ENCODE results near the gene BAG1. TPM values are rescaled to one million over a fixed set of nuclear protein-coding genes. Genes with fewer than 3 reads are reported as not detected.

Gene BAG1
- polyA plus RNA-seq, 1 donor: 71.6 TPM

GRCh38 chr9:33220681-33221567 lies 43.6 kb downstream of the BAG1 start:
- no peak for DNase-seq

- DNase-seq: peak; percentile 61
Measured at GRCh38 chr9:33211695-33212393, 52.7 kb downstream of the BAG1 start.

GRCh38 chr9:33210006-33210715 lies 54.3 kb downstream of the BAG1 start:
- no peak for DNase-seq

GRCh38 chr9:33209394-33209793 lies 55.1 kb downstream of the BAG1 start:
- DNase-seq: no peak

- DNase-seq: no peak
Measured at GRCh38 chr9:33202552-33203201, 61.8 kb downstream of the BAG1 start.

Other genes starting within 250 kb of the BAG1 start
- 238 TPM for gene DNAJA1, start 239.4 kb downstream of the BAG1 start, polyA plus RNA-seq (ENCODE audit: insufficient read length)
- 32.8 TPM for gene SMU1, start 188.0 kb downstream of the BAG1 start, polyA plus RNA-seq (ENCODE audit: insufficient read length)
- 146 TPM for gene B4GALT1, start 97.4 kb downstream of the BAG1 start, polyA plus RNA-seq (ENCODE audit: insufficient read length)
- gene SPINK4, start 24.5 kb downstream of the BAG1 start, polyA plus RNA-seq (ENCODE audit: insufficient read length): not detected
- 115 TPM for gene CHMP5, start 341 bp upstream of the BAG1 start, polyA plus RNA-seq (ENCODE audit: insufficient read length)
- gene NFX1, start 25.8 kb upstream of the BAG1 start, polyA plus RNA-seq (ENCODE audit: insufficient read length): 41.0 TPM
- 24.4 TPM for gene AQP7, start 137.9 kb upstream of the BAG1 start, polyA plus RNA-seq (ENCODE audit: insufficient read length)
- 30.7 TPM for gene AQP3, start 182.9 kb upstream of the BAG1 start, polyA plus RNA-seq (ENCODE audit: insufficient read length)
- gene NOL6, start 209.2 kb upstream of the BAG1 start, polyA plus RNA-seq (ENCODE audit: insufficient read length): 26.0 TPM